ENCODE results near the gene DIP2C.
"Not testable (repeated sequence)": the region's sequence is repeated elsewhere in the genome, so short reads cannot be mapped to it uniquely, and the experiment has no call there.

DIP2C gene

GRCh38 chr10:381805-382204 lies 307.7 kb downstream of the DIP2C start:
- no peak for DNase-seq

- DNase-seq = no peak
Observed at GRCh38 chr10:381346-381745, 308.1 kb downstream of the DIP2C start.

GRCh38 chr10:380313-380940 lies 309.0 kb downstream of the DIP2C start:
- DNase-seq = no peak

- no peak for DNase-seq
Observed at GRCh38 chr10:378930-379704, 310.4 kb downstream of the DIP2C start.

- no peak for DNase-seq
Observed at GRCh38 chr10:378230-378929, 311.1 kb downstream of the DIP2C start.

- no peak for DNase-seq
Observed at GRCh38 chr10:377228-377627, 312.2 kb downstream of the DIP2C start.

DNA sequence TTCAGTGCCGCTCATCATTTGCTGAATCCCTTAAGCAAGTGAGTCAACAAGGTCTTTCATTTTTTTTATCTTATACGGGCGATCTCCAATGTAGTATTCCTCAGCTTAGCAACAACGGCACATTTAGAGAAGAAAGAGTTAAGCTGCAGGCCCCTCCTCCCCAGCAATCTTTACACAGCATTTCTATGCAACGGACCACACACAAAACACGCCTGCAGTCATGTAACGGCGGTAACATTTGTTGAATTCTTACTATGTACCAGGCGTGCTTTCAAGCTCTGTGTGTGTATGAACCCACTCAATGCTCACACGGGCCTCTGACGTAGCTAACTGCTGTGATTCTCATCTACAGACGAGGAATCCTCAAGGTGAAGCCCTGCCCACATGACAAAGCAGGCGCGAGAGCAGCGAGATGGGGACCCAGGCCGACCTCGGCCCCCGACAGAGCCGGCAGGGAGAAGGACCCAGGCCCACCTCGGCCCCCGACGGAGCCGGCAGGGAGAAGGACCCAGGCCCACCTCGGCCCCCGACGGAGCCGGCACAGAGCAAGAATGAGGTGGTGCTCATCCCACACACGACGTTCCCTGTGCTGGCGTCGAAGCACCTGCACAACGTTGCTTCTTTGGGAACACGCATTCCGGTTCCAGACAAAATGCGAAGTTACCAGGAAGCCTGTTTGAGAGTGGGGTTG lies 313.5 kb downstream of the DIP2C start:
- DNase-seq = no peak

DNA sequence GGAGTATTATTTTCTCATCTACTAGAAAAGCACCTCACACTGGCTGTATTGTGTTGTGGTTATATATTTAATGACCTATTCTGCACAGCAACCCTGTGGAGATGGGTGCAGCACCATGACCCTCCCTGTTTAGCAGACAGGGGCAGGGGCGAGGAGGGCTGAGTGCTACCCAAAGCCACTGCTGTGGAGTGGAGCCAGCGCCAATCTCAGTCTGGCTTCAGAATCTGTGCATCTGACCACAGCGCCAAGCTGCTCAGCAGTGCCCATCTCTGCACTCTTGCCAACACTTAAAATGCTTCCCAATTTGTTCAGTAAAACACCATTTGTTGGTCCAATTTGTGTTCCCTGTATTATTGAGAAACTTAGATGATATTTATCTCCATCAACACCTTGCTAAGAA lies 315.1 kb downstream of the DIP2C start:
- no peak for DNase-seq

DNA sequence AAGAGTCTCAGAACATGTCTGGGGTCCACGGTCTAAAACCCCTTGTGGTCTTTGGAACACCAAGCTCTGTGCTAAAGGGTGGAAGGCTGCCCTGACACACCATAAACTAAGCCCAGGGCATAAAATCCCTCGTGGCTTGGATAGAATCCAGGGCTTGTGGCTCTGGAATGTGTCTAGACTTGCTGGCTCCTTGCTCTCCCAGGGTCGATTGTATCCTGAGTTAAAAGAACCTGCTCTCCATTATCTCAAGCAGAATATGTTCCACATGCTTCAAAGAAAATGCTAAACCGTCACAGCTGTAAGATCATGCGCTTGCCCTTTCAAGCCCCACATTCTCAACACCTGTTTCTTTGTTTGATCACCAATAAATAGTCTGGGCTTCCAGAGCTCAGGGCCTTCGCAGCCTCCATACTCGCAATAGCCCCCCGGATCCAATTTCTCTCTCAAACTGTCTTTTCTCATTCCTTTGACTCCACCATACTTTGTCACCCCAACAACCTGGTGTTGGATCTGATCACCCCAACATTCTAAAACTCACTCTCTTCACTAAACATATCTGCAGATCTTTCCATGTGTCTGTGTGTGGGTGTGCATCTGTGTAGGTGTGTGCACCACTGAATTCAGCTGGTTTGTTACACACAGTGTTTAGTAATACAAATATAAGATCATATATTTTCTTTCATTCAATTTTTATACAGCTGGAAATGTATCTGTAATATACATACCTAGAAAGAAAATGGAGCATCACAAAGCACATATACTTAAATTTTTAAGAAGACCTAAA lies 315.8 kb downstream of the DIP2C start:
- no peak for DNase-seq

DNA sequence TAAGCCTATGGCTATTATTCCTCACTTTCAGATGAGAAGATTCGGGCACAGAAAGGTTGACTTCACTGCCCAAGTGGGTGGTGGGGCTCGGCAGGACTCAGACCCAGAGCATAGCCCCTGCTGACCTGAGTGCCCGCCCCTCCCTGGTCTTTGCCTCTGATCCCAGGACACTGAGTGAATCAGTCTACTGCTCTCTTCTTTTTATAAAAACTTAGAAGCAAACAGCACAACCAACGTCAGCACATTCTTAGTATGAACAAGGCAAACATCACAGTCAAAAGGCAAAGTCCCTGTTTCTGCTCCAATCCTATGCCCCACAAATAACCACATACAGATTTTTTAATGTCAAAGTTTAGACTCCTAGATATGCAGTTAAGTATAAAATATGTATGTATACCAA lies 316.5 kb downstream of the DIP2C start:
- no peak for DNase-seq

DNA sequence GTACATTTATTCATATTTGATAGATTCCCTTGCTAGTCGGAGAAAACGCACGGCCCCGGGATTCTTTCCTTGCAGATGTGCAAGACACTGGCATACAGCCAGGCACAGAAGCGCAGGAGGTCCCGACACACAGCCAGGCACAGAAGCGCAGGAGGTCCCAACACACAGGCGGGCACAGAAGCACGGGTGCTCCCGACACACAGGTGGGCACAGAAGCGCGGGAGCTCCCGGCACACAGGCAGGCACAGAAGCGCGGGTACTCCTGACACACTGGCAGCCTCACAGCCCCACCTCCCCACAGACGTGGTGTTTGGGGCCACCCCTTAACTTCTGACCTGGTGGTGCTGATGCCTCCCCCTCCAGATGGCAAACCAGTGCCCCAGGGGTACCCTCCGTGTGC lies 316.9 kb downstream of the DIP2C start:
- DNase-seq = no peak

GRCh38 chr10:371515-371914 lies 318.0 kb downstream of the DIP2C start:
- DNase-seq = no peak

DNA sequence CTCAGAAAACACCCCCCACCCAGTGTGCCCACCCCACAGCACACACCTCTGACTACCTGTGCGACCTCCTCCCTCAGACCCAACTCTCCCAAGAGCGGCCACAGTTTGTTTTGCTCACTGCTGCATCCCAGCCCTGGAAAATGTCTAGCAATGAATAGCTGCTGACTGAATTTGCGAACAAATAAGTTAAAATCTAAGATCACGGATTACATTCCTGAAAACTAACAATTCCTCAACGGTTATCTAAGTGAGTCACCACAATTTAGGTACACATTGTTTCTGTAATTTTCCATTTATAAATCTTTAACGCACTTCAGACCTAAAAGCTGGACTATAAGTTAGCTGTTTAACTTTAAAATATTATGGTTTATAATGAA lies 319.0 kb downstream of the DIP2C start:
- no peak for DNase-seq

DNA sequence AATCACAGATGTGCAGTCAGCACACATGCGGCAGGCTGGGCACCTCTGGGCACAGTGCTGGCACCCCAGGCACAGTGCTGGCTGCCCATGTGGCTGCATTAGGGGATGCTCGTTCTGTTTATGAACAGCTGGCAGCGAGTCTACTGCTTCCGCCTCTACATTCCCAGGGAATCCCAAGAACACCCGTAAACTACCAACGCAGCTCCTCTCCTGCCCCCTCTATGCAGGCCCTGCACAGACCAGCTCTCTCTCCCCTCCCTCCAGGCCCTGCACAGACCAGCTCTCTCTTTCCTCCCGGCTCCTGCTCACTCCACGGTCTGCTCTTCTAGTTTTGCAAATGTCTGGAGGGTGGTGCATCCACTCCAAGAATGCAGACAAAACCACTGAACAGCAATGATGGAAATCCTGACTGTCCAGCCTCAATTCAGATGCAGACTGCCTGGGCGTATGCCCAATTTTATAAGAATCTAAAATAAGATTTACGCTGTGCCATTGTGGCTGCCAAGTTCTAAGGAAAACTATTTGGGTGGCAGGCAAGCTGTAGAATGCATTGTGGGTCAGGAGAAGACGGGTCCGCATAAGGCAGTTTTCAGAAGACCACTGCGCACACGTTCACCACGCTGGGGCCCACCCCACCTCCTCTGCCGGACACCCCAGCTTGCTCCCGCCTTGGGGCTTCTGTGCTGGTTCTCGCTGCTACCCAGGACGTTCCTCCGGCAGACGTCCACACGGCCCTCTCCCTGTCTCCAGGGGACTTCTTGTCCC lies 319.6 kb downstream of the DIP2C start:
- DNase-seq = no peak

DNA sequence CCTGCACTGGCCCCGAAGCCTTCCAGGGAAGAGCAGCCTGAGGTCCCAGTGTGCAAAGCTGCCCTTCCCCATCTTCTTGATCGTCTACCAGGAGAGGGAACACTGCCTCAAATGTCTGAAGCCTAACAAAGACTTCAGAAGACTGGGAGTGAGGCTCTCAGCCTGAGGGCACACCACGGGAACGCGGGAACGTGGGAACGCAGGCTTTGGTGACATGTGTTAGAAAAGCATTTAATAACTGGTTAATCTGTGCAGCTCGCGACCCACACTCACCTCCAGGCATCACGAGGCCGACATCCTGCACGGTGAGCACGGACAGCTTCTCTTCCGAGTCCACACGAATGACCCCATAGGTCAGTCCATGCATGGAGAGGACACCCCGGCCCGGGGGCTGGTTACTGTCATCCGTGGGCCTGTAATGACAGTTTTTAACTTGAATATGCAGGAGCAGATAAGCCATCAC lies 320.2 kb downstream of the DIP2C start:
- no peak for DNase-seq

- DNase-seq = no peak
Observed at GRCh38 chr10:368579-369220, 320.8 kb downstream of the DIP2C start.

GRCh38 chr10:368107-368506 lies 321.4 kb downstream of the DIP2C start:
- DNase-seq = not testable (repeated sequence)

DNA sequence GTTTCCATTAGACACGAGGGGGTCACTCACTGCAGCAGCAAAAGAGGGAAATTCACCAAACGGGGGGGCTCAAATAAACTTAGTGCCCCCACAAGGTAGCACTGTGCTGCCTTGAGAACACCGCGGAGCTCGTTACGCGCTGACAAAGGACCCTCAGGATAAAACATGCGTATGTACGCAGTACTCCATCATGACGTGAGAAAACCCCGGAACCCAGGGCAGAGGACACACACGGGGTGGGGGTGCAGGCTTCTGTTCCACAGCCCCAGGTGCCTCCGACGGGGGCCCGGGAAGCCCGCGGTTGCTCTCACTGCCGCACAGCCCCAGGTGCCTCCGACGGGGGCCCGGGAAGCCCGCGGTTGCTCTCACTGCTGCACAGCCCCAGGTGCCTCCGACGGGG lies 321.8 kb downstream of the DIP2C start:
- no peak for DNase-seq

DNA sequence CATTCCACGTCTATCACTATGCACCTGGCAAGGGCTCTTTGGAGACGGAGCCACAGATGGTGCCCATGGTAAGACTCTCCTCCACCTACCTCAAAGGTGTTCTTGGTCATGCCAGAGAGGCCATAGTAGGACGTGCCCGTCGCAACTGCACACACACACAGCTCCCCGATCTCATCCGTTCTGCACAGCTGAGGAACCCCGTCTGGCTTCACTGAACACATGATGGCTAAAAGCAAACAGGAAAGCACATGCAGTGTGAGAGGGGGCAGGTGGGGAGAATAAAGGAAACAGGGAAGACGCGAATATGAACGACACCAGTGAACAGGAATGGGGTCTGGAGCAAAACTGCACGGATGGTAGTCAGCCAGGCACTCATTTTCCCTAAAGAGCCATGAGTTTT lies 323.3 kb downstream of the DIP2C start:
- no peak for DNase-seq

DNA sequence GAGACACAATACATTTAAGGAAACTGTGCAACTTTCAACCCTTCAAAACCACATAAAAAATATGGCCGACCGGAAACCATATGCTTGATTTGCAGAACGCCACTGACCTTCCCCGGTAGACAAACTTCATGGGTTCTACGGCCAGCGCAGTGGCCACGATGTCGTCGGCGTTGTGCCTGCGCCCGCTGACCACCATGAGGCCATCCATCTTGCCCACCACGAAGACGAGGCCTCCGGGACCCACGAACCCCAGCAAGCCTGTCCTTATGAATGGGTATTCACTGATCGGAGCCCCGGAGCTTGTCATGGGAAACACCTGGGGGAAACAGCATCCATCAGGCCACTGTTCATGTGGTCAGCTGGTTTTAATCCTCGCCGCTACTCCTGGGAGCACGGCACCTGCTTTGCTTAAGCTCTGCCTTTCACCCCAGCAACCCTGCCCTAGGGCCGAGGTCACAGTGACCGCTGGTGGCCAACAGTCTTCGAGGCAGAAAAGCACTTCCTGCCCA lies 325.1 kb downstream of the DIP2C start:
- DNase-seq = no peak

- DNase-seq = no peak
Observed at GRCh38 chr10:363152-363551, 326.3 kb downstream of the DIP2C start.

All from activated CD8-positive, alpha-beta memory T cell treated with anti-CD3 and anti-CD28 coated beads, Interleukin-2, amount 50 U/mL, for 48 hours (primary cell).